Esophagus muscularis mucosa (tissue), 4 donors: ENCODE data around the gene PLXDC1. TPM values are rescaled to one million over a fixed set of nuclear protein-coding genes. Genes with fewer than 3 reads are reported as not detected.

Experiments used
- small RNA-seq, 3 donors: library from RNA; depleted of rRNA; stranded (forward); fragments of <200 nt; gene quantifications; one replicate each; pipeline ENCODE3, GENCODE V24; 2016
- total RNA-seq, 4 donors: library from RNA; depleted of rRNA; stranded (reverse); fragments of >200 nt; gene quantifications; one replicate each; pipeline versions ENCODE4 v1.1.0 to v1.2.1, GENCODE V29; 2016

Gene PLXDC1
- total RNA-seq, 4 donors from 2014 or later = 7.5 to 17.0 (median 11.0) TPM

Small RNAs within 50 kb of the gene (small RNA-seq; reads per million reads assigned to genes)
- 0 reads per million in 3 donors for gene AC091178.1

Other genes starting within 250 kb of the PLXDC1 start
- under 1 TPM in 1 of 4 donors, not detected in 3; 0.26 TPM for gene FBXO47, start 184.2 kb downstream of the PLXDC1 start, total RNA-seq
- 1 to 10 TPM in 1 of 4 donors, not detected in 3; 1.7 TPM for gene ARL5C, start 14.5 kb upstream of the PLXDC1 start, total RNA-seq
- gene CACNB1, start 46.0 kb upstream of the PLXDC1 start, total RNA-seq = 1 to 10 TPM; 3.1 to 8.0 (median 5.4) TPM
- gene RPL19, start 48.6 kb upstream of the PLXDC1 start, total RNA-seq = 1,000 to 10,000 TPM; 1,760 to 2,905 (median 2,361) TPM
- gene STAC2, start 74.3 kb upstream of the PLXDC1 start, total RNA-seq = under 1 TPM in 2 of 4 donors, not detected in 2; 0.17 to 0.29 TPM
- gene FBXL20, start 250.0 kb upstream of the PLXDC1 start, total RNA-seq = 10 to 100 TPM; 13.1 to 19.6 (median 17.2) TPM